Adrenal gland (tissue), 12 donors: ENCODE results near the gene PRDM8. TPM values are rescaled to one million over a fixed set of nuclear protein-coding genes. Genes with fewer than 3 reads are reported as not detected.
A peak's percentile ranks its signal among the peaks of the same experiment; 100 is the strongest.

Source experiments
- DNase-seq, 7 donors: peaks; one replicate each; pipeline ENCODE4 v3.0.0-alpha.2; 2019 to 2020
- H3K27ac ChIP-seq, 5 donors: fragments of 200-600 bp; sonication (generic) in 4 of 5; 1 replicate in 3 of 5; 2 replicates in 2 of 5; pipeline versions ENCODE4 v1.5.1 to v1.8.0; 2016 to 2020; ENCODE audit warnings: mild to moderate bottlenecking in 1 of 5
- H3K27me3 ChIP-seq: fragments of 200-600 bp; 2 replicates; pipeline ENCODE4 v1.8.0; 2021
- H3K36me3 ChIP-seq, 2 donors: fragments of 200-600 bp; replicated peaks in 1 of 2; 1 replicate in 1 of 2; 2 replicates in 1 of 2; pipeline versions ENCODE4 v1.5.1 to v1.8.0; 2018 to 2022
- H3K4me1 ChIP-seq, 2 donors: fragments of 200-600 bp; replicated peaks in 1 of 2; 1 replicate in 1 of 2; 2 replicates in 1 of 2; pipeline versions ENCODE4 v1.5.1 to v1.8.0; 2018 to 2021
- H3K4me3 ChIP-seq, 4 donors: fragments of 200-600 bp; sonication (generic) in 3 of 4; one replicate each; pipeline ENCODE4 v1.5.1; 2016 to 2018
- H3K9me3 ChIP-seq, 3 donors: fragments of 200-600 bp; sonication (generic) in 1 of 3; replicated peaks in 1 of 3; 1 replicate in 2 of 3; 2 replicates in 1 of 3; pipeline versions ENCODE4 v1.5.1 to v1.8.0; 2016 to 2021
- CTCF ChIP-seq, 6 experiments: fragments of 450-650 bp in 4 of 6; fragments of 200-600 bp in 2 of 6; sonication (generic) in 1 of 6; IDR thresholded peaks; 1 replicate in 5 of 6; 2 replicates in 1 of 6; pipeline versions ENCODE4 v1.5.1 to v1.8.0; 2016 to 2021; ENCODE audit warnings: antibody characterized with exemption in 6 of 6, mild to moderate bottlenecking in 2 of 6, moderate library complexity in 1 of 6
- POLR2A ChIP-seq, 2 donors: fragments of 450-650 bp; IDR thresholded peaks; one replicate each; pipeline ENCODE4 v1.6.1; 2017; ENCODE audit warnings: antibody characterized with exemption in 2 of 2, mild to moderate bottlenecking in 2 of 2, moderate library complexity in 1 of 2
- WGBS, 4 donors: extraction: QIAGEN DNeasy Blood & Tissue Kit in 2 of 4; methylation state at CpG; one replicate each; pipeline versions ENCODE4 v1.1.5 to v1.1.7; 2013 to 2017; 5-methylcytosine and 5-hydroxymethylcytosine counted together
- intact Hi-C, 2 donors: fragments of 100-400 bp; cut with DNase I; formaldehyde crosslinking; loops; one replicate each; pipeline versions ENCODE4 v1.14.1 to v1.15.0; 2022 to 2023
- polyA plus RNA-seq, 3 donors: library from polyadenylated mRNA; stranded (reverse); fragments of 200-250 nt in 2 of 3; fragments of 350-450 nt in 1 of 3; fragmentation: Illumina TruSeq in 1 of 3; extraction: RNeasy Lipid Tissue Mini Kit (QIAGEN cat#74804) in 1 of 3; gene quantifications; one replicate each; pipeline ENCODE4 v1.2.3, GENCODE V29; 2013 to 2014
- total RNA-seq, 9 donors: library from RNA; depleted of rRNA in 4 of 9; stranded (reverse); fragments of >200 nt in 4 of 9; fragments of 120-200 nt in 1 of 9; fragmentation: NEBNext Ultra II Directional in 1 of 9; extraction: Animal tissue kit (Norgen Biotek cat#: 25700) in 1 of 9; gene quantifications; one replicate each; pipeline versions ENCODE4 v1.1.0 to v1.2.4, GENCODE V29; 2013 to 2023
- donor health status: healthy with polysubstance abuse.
- donor health status: Bipolar disorder and iron deficiency.
- donor health status: DM: yes; HTN: yes; CAD: no.
- donor health status: DM: no; HTN: no; CAD: no.
- donor health status: DM: no; HTN: no; CAD: no.
- donor health status: DM: yes; HTN: yes; CAD: no.

PRDM8 gene
- total and polyA plus RNA-seq, 12 donors: 0.36 to 5.0 (median 1.6) TPM

GRCh38 chr4:80209340-80209701 lies 12.0 kb downstream of the PRDM8 start:
- H3K27me3 ChIP-seq: peaks cover 20% of the 10 kb centered on the region
- H3K36me3 ChIP-seq: no peaks in the 10 kb centered on the region
- H3K4me3 ChIP-seq: no peak overlapping the region
- no peaks in the 10 kb centered on the region for H3K4me1 ChIP-seq
- WGBS, 4 donors: 88 to 98% (median 93%) methylated on average over 2 of the region's 2 CpGs
- intact Hi-C loops: no loop called here
- no peak for TF ChIP-seq CTCF (IDR thresholded peaks at IDR 0.05)
- no peak for TF ChIP-seq POLR2A (IDR thresholded peaks at IDR 0.05)
- H3K9me3 ChIP-seq: no peaks in the 10 kb centered on the region
- DNase-seq: no peak
- no peak overlapping the region for H3K27ac ChIP-seq

DNA sequence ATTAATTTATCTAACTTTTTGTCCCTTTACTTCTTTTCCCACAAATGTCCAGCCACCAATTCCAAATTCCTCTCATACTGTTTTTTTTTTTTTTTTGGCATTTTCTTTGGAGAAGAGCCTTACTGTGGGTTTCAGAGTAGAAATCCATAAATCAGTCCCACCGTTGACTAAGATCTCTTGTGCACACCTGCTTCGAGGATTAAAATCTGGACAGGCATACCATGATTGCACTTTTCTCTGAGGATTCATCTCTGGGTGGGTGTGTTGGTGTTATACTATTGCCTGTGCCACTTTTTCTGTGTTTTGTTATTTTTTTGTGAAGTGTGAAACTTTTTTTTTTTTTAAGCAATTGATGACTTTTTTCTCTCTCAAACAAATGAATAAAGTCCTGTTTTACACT lies 13.2 kb downstream of the PRDM8 start:
- TF ChIP-seq POLR2A (IDR thresholded peaks at IDR 0.05) (no peak), CTCF (IDR thresholded peaks at IDR 0.05) (no peak)
- WGBS, 4 donors: 41 to 59% (median 52%) methylated on average over 2 of the region's 2 CpGs

GRCh38 chr4:80213117-80213815 lies 16.0 kb downstream of the PRDM8 start:
- H3K4me3 ChIP-seq: no peak overlapping the region
- WGBS, 4 donors: 83 to 87% (median 84%) methylated on average over 5 of the region's 5 CpGs
- intact Hi-C loops: loop anchor here in 1 of 2 donors (10.0 kb wide), 1 partner anchor 1258 kb away; no protein-coding TSS in a partner anchor
- no peak for TF ChIP-seq POLR2A (IDR thresholded peaks at IDR 0.05)
- no peak for TF ChIP-seq CTCF (IDR thresholded peaks at IDR 0.05)
- no peaks in the 10 kb centered on the region for H3K4me1 ChIP-seq
- no peaks in the 10 kb centered on the region for H3K9me3 ChIP-seq
- no peak for DNase-seq
- H3K36me3 ChIP-seq: no peaks in the 10 kb centered on the region
- no peak overlapping the region for H3K27ac ChIP-seq
- peaks cover 10% of the 10 kb centered on the region for H3K27me3 ChIP-seq

More for the DNA sequence above, 13.2 kb downstream of the PRDM8 start:
- Histone ChIP-seq H3K4me1 (no peaks in the 10 kb centered on the region), H3K27me3 (peaks cover 20% of the 10 kb centered on the region), H3K9me3 (no peaks in the 10 kb centered on the region), H3K27ac (no peak overlapping the region), H3K36me3 (no peaks in the 10 kb centered on the region), H3K4me3 (no peak overlapping the region)
- intact Hi-C loops: loop anchor here in 1 of 2 donors (10.0 kb wide), 1 partner anchor 1256 kb away; no protein-coding TSS in a partner anchor
- no peak for DNase-seq

- no peak overlapping the region for H3K27ac ChIP-seq
- no peaks in the 10 kb centered on the region for H3K4me1 ChIP-seq
- no peak for DNase-seq
- H3K36me3 ChIP-seq: no peaks in the 10 kb centered on the region
- intact Hi-C loops: loop anchor here in 1 of 2 donors (10.0 kb wide), 1 partner anchor 1261 kb away; no protein-coding TSS in a partner anchor
- WGBS, 4 donors: 4 to 7% (median 6%) methylated on average over 5 of the region's 5 CpGs
- H3K4me3 ChIP-seq: no peak overlapping the region
- H3K9me3 ChIP-seq: no peaks in the 10 kb centered on the region
- no peak for TF ChIP-seq POLR2A (IDR thresholded peaks at IDR 0.05)
- TF ChIP-seq CTCF (IDR thresholded peaks at IDR 0.05): peak; percentile 53 to 81 (median 68)
- H3K27me3 ChIP-seq: peaks cover 8% of the 10 kb centered on the region
Observed at GRCh38 chr4:80215449-80216052, 18.2 kb downstream of the PRDM8 start.
